ENCODE results near the gene SCN5A.

Gene SCN5A

GRCh38 chr3:38647217-38647970, 2.1 kb downstream of the SCN5A start:
- DNase-seq: no peak

GRCh38 chr3:38646630-38647029, 2.9 kb downstream of the SCN5A start:
- peak; percentile 30 for DNase-seq

DNA sequence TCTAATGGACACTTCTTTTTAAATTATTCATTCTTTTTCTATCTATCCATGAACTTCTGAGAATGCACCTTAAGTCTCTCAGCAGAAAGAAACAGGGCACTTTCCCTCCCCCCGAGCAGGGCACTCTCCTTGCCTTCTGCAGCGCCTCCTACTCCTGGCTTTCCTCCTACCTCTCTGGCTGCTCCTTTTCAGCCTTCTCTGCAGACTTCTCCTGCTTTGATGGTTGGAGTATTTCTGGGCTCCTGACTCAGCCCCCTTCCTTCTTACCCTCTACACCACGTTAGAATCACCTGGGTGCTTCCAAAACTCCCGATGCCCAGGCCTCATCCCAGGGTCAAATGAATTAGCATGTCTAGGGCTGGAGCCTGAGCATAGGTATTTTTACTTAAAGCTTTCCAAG, 3.4 kb downstream of the SCN5A start:
- DNase-seq: no peak

- no peak for DNase-seq
These were observed 3.9 kb downstream of the SCN5A start for GRCh38 chr3:38645601-38646000.

- no peak for DNase-seq
These were observed 4.4 kb downstream of the SCN5A start for GRCh38 chr3:38645076-38645475.

DNA sequence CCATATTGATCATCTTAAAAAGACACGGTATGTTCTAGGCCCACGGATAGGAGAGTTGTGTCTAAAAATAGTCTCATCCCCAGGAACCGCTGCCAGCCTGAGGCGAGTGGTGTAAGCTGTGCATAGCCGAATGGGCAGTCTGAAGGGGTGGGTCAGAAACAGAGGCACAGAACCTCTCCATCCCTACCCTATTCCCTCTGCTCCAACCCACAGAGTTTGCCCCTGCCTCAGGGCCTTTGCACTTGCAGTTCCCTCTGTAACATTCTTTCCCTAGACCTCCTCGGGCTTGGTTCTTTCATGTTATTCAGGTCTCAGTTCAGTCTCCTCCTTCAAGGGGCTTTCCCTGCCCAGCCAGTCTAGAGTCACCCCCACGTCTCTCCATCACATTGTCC, 4.8 kb downstream of the SCN5A start:
- no peak for DNase-seq

GRCh38 chr3:38644016-38644661, 5.3 kb downstream of the SCN5A start:
- no peak for DNase-seq

- DNase-seq: no peak
These were observed 5.9 kb downstream of the SCN5A start for GRCh38 chr3:38643592-38643991.

- DNase-seq: no peak
These were observed 6.4 kb downstream of the SCN5A start for GRCh38 chr3:38643090-38643489.

DNA sequence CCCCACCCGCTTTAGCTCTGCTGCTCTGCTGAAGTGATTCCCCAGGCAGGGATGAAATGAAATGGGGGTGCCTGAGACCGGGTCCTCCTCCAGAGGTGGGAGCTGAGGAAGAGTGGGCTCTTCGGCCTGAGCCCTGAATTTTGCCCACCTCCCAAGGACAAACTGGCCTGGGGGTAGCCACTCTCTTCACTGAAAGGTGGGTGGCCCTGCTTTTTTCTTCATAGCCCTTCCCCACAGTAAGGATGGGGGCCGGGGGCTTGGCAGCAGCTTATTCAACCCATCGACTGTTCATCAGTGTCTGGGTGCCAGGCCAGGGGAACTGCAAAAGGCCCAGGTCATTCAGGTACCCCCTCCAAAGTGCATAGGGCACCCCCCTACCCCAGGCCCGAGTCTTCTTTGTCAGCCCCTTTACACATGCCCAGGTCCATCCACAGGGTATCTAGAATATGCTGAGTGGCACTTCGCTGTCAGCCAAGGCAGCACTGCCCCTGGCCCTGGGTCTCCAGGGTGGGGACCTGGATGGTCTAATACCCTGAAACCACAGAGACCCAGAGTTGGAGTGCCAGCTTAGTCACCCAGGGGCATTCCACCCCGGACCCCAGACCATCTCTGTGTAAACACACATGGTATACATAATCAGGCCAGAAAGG, 7.9 kb downstream of the SCN5A start:
- no peak for DNase-seq

DNA sequence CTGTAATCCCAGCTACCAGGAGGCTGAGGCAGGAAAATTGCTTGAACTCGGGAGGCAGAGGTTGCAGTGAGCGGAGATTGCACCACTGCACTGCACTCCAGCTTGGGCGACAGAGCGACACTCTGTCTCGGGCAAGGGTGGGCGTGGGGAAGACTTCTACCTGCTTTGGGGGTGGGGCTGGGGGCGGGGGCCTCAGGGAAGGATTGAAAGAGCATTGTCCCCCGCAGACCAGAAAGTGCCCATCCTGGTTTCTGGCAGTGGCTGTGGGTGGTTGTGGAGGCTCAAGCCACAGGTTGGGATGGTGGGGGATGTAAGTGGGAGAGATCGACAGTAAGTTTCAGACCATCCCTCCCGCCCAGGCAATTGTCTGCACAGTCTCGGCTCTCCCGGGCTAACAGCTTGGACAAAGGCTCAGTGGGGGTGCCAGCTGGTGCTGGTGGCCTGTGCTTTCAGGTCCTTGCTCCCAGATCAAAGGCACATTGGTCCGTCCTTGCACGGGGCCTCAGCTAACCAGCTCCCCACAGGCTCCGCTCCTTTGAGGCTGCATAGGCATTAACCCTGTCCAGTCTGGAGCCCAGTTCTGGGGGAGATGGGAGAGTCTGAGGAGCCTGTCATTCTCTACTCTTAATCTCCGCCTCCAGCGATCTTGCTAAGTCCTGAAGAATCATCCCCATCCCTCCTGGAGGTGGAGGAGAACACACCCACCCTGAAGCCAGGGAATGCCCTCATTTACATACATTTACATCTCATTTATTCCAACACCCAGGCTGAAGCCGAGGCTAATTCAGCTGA, 8.6 kb downstream of the SCN5A start:
- DNase-seq: no peak

- no peak for DNase-seq
These were observed 11.1 kb downstream of the SCN5A start for GRCh38 chr3:38638354-38638753.

GRCh38 chr3:38637906-38638305, 11.6 kb downstream of the SCN5A start:
- no peak for DNase-seq

DNA sequence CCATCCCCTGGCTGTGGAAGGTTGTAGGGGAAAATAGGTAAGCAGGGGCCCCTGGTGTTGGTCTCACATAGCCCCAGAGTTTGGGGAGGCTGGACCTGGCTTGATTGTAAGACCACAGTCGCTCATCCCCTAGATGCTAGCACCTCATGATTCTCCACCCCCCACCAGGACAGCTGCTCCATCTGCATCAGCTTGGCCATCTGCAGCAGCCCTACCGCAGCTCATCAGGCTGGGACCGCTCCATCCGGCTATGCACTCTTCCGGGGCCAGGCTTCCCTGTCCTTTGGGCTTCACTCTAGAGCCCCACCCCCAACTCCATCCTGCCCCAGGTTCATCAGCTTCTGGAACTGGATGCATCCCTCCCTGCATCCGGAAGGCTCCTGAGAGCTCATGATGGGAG, 12.6 kb downstream of the SCN5A start:
- DNase-seq: no peak

- no peak for DNase-seq
These were observed 13.0 kb downstream of the SCN5A start for GRCh38 chr3:38636464-38636863.

GRCh38 chr3:38634111-38634510, 15.4 kb downstream of the SCN5A start:
- no peak for DNase-seq

GRCh38 chr3:38632989-38633388, 16.5 kb downstream of the SCN5A start:
- DNase-seq: no peak

- DNase-seq: no peak
These were observed 18.9 kb downstream of the SCN5A start for GRCh38 chr3:38630606-38631005.

GRCh38 chr3:38630070-38630469, 19.4 kb downstream of the SCN5A start:
- DNase-seq: no peak

DNA sequence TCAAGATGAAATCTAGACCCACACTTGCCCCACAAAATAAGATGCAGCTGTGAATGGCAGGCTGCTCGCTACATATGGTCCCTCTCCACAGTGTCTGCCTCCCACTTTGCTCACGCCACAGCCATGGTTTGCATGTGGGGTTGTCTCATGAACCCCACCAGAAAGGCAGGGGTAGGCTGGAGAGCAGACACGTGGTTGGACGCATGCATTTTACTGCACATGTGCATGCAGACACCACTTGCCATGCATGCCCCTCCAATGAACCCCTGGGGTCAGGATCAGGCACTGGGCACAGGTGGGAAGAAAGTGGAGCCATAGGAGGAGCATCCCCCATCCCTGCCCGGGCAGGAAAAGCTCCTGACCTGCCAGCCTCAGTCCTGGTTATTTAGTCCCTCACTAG, 20.7 kb downstream of the SCN5A start:
- DNase-seq: no peak

- DNase-seq: peak; percentile 49
These were observed 21.5 kb downstream of the SCN5A start for GRCh38 chr3:38627956-38628355.

DNA sequence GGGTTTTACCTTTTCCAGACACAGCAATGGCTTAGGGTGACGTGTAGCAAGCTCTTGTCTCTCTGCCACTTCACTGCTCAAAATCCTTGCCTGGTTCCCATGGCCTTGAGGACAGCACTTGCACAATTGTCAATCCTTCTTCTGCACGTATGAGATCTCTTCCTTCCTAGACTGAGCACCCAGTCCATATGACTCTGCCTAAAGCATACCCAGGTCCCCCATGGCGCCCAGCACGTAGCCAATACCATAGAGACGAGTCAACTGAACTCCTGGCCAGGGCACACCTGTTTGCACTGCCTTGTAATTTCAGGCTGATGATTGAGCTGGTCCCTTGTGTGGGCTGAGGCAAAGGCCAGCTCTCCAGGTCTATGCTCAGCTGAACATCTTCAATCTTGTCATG, 23.3 kb downstream of the SCN5A start:
- no peak for DNase-seq

DNA sequence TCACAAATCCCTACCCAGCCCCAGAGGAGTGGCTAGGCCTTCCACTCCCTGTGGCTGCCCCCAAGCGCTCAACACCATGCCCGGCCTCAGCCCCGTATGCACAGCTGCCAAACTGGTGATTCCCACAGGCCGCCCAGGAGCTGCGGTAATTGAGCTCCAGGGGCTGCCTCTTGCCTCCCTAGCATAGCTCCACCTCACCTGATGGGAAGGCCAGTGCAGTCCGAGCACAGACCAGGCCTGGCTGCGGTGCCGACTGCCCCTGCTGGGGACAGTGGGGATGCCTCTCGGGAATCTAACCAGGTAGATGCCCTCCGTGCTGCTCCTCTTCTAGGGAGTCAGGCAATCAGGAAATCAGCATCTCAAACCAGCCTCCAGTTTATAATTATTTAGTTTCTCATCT, 25.9 kb downstream of the SCN5A start:
- no peak for DNase-seq

- DNase-seq: no peak
These were observed 27.2 kb downstream of the SCN5A start for GRCh38 chr3:38622336-38622735.
